Stimulated activated CD4-positive, alpha-beta T cell treated with anti-CD3 and anti-CD28 coated beads, TNF-alpha, amount 100 ng/mL, for 24 hours (primary cell): ENCODE data around the gene PIP5KL1.

Source experiments
- DNase-seq, 3 experiments: peaks; one replicate each; pipeline ENCODE4 v3.0.0-alpha.2; 2020; ENCODE audit warnings: low read depth in 3 of 3

The PIP5KL1 gene

GRCh38 chr9:127968042-127968441, 37.5 kb upstream of the PIP5KL1 start:
- no peak for DNase-seq

GRCh38 chr9:127967151-127967809, 36.7 kb upstream of the PIP5KL1 start:
- no peak for DNase-seq

- no peak for DNase-seq
Measured at GRCh38 chr9:127966416-127967150, 36.0 kb upstream of the PIP5KL1 start.

- DNase-seq = no peak
Measured at GRCh38 chr9:127965953-127966352, 35.4 kb upstream of the PIP5KL1 start.

GRCh38 chr9:127963359-127964064, 32.9 kb upstream of the PIP5KL1 start:
- DNase-seq = no peak

GRCh38 chr9:127963041-127963358, 32.4 kb upstream of the PIP5KL1 start:
- DNase-seq = no peak

DNA sequence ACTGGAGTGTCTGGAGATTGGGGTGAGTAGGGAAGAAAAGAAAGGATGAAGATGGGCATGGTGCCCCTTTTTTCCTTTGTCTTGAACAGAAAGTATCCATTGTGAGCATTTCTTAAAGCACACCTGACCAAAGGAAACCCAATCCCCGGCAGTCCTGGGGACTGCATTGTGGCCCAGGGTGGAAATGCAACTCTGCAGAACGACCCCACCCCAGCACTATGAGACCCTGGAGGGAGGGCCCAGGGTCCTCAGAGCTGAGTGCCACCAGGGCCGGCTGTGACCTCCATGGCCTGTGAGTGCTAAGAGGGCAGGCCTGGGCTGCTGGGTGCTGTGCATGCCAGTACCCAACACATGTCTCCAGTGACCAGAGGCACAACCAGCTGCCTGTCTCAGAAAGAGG, 31.7 kb upstream of the PIP5KL1 start:
- no peak for DNase-seq

DNA sequence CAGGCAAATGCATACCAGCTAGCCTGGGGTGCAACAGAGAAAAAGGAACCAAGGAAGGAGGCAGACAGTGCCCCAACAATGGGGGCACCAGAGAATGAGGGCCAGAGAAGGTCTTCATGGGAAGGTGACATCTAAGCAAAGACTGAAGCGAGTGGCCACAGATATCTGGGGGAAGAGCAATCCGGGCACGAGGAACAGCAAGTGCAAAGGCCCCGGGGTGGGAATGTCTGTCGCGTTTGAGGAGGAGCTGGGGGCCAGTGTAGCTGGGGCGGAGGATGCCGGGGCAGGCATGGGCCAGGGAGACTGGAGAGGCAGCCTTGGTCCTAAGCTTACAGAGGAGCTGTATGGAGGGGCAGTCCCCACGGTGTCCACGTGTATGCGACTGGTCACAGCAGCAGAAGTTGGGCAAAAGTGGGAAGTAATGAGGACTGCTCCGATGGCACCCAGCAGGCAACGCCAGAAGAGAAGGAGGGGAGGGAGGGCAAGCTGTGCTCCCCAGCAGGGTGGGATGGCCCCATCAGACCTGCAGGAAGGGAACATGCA, 31.1 kb upstream of the PIP5KL1 start:
- no peak for DNase-seq

DNA sequence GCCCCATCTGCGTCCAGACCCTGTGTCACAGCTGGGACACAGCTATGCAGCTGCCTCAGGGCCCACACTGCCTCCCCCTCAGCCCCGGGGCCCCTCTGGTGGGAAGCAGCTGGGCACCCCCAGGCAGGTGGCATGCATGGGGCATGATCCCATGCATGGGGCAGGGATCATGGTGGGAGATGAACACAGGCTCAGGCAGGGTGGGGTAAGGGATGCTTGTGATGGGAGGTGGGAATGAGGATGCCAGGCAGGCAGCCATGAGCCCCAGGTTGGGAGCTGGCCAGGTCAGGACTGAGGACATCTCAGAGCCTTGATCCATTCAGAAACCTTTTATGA, 30.5 kb upstream of the PIP5KL1 start:
- DNase-seq = no peak

- DNase-seq = no peak
Measured at GRCh38 chr9:127960410-127961154, 30.0 kb upstream of the PIP5KL1 start.

- no peak for DNase-seq
Measured at GRCh38 chr9:127959841-127960409, 29.3 kb upstream of the PIP5KL1 start.

GRCh38 chr9:127959398-127959797, 28.8 kb upstream of the PIP5KL1 start:
- no peak for DNase-seq

DNA sequence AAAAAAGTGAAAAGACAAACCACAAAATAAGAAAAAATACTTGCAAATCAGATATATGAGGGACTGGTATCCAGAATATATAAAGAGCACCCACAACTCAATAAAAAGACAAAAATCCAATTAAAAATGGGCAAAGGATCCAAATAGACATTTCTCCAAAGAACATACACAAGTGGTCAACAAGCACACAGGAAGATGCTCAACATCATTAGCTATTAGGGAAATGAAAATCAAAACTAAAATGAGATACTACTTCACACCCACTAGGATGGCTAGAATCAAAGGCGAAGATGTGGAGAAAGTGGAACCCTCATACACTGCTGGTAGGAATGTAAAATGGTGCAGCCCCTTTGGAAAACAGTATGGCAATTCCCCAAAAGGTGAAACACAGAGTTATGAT, 28.2 kb upstream of the PIP5KL1 start:
- DNase-seq = no peak

DNA sequence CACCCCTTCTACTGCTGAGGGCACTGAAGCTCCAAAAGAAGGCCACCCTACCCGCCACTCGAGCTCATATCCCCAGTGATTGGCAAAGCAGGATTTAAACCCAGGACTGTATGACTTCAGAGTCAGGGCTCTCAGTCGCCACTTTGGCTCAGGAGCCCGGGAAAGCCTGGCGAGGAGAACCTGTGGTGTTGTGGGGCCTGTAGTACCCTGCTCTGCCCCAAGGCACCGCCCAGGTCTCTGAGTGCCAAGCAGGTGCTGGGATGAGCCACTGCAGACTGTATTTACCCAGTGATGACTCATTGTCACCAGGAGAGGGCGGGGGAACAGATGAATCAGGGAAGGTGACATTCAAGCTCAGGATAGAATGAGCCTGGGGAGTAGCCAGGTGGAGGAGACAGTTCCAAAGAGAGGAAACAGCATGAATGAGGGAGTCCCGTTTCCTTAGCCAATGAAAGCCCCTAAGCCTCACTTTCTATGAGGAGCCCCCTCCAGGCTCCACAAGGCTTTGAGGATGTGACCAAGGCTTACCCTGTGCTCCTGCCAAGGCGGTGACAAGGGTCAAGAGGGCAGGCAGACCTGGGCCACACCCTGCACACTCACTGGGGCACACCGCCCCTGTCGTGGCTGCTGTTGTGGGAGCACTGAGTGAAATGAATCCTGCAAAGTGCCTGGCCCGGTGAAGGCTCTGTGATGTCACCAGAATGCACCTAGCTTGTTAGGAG, 24.9 kb upstream of the PIP5KL1 start:
- peak; percentile 67 to 84 (median 77) for DNase-seq

DNA sequence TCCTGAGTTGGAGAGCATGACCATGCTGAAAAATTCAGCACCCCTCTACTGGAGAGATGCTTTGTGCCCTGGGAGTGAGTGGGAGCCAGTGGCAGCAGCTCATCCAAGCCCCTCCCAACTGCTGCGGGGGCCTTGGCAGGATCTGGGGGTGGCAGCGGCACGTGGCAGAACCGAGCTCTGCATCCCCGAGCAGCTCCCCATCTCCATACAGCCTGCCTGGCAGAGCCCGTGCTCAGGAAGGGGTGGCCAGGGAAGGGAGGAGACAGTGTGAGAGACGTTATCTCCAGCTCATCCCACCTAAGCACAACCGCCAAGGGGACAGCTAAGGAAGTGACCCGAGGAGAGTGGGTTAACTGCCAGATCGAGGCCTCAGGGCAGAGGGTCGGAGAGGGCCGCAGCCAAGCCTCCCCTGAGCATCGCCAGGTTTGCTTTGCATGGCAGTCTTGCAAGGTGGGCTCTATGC, 24.3 kb upstream of the PIP5KL1 start:
- no peak for DNase-seq

DNA sequence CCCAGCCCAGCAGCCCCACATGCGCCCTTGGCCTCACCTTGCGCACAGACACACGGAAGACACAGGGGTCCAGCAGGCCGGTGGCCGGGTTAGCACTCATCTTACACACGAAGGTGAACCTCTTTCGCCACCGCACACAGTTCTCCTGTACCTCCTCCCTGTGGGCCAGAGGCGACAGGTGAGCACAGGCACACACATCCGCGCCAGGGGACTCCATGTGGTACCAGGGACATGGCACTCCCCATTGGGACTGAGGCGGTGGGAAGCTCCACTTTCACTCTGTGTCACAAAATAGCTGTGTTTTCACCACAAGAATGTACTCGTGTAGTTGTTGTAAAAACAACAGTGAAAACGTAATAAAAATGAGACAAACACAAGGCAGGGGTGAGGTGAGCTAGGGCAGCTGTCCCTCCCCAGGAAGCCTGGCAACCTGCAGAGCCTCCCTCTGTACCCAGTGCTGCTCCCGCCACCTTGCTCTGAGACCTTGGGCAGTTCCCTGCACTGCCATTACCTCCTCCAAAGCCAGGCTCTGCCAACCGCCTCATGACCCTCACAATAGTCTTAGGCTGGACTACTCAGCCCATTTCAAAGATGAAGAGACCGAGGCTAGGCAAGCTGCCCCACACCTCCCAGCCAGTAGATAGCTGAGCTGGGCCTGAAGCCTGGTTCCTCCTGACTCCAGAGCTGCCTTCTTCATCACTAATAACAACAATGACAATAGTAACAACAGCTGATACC, 23.4 kb upstream of the PIP5KL1 start:
- DNase-seq = no peak

DNA sequence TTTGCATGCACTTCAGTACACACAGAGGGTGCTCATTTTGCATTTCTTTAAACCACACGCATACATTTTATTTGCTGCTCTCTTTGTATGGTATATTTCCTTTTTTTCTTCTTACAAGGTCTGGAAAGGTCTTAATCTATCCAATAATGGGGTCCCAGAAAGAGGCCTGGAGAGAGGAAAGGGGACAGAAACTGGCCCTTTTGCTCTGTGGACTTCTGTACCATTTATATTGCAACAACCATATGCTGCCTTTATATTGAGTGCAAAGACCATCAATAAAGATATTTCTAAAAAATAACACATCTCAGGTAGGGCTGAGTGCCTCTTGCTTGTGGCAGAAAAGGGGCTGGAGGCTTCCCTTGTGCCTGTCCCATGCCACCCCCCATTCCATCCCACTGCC, 22.6 kb upstream of the PIP5KL1 start:
- no peak for DNase-seq

GRCh38 chr9:127950513-127951289, 20.1 kb upstream of the PIP5KL1 start:
- DNase-seq = no peak

- no peak for DNase-seq
Measured at GRCh38 chr9:127949827-127950512, 19.4 kb upstream of the PIP5KL1 start.
